GM21786 (cell line): Measurements from ENCODE around the gene RASSF5.
"Not testable (repeated sequence)": the region's sequence is repeated elsewhere in the genome, so short reads cannot be mapped to it uniquely, and the experiment has no call there.

Experiments
- ATAC-seq: cut with Tn5 transposase; IDR thresholded peaks from one replicate; pipeline ENCODE4 v1.9.1; 2021; ENCODE audit not compliant: unreplicated experiment

RASSF5 gene

GRCh38 chr1:206476591-206476990 lies 30.7 kb upstream of the RASSF5 start:
- ATAC-seq: no peak

- ATAC-seq: no peak
Measured at GRCh38 chr1:206477110-206477509, 30.2 kb upstream of the RASSF5 start.

- no peak for ATAC-seq
Measured at GRCh38 chr1:206477581-206478380, 29.6 kb upstream of the RASSF5 start.

- no peak for ATAC-seq
Measured at GRCh38 chr1:206478746-206479145, 28.6 kb upstream of the RASSF5 start.

GRCh38 chr1:206479183-206480125 lies 27.9 kb upstream of the RASSF5 start:
- ATAC-seq: peak; percentile 50

- no peak for ATAC-seq
Measured at GRCh38 chr1:206480211-206480610, 27.1 kb upstream of the RASSF5 start.

GRCh38 chr1:206482611-206483010 lies 24.7 kb upstream of the RASSF5 start:
- no peak for ATAC-seq

- not testable (repeated sequence) for ATAC-seq
Measured at GRCh38 chr1:206483864-206484263, 23.5 kb upstream of the RASSF5 start.

GRCh38 chr1:206484901-206485300 lies 22.4 kb upstream of the RASSF5 start:
- no peak for ATAC-seq

- ATAC-seq: no peak
Measured at GRCh38 chr1:206486995-206487788, 20.1 kb upstream of the RASSF5 start.

GRCh38 chr1:206487970-206488369 lies 19.4 kb upstream of the RASSF5 start:
- ATAC-seq: no peak

GRCh38 chr1:206488466-206488865 lies 18.9 kb upstream of the RASSF5 start:
- ATAC-seq: no peak

GRCh38 chr1:206489980-206490770 lies 17.2 kb upstream of the RASSF5 start:
- ATAC-seq: no peak

- ATAC-seq: no peak
Measured at GRCh38 chr1:206490771-206491405, 16.4 kb upstream of the RASSF5 start.

- ATAC-seq: no peak
Measured at GRCh38 chr1:206491616-206492015, 15.7 kb upstream of the RASSF5 start.

- ATAC-seq: no peak
Measured at GRCh38 chr1:206492589-206492988, 14.7 kb upstream of the RASSF5 start.

GRCh38 chr1:206493279-206493678 lies 14.1 kb upstream of the RASSF5 start:
- no peak for ATAC-seq

- no peak for ATAC-seq
Measured at GRCh38 chr1:206495011-206495461, 12.3 kb upstream of the RASSF5 start.

GRCh38 chr1:206495493-206496046 lies 11.8 kb upstream of the RASSF5 start:
- ATAC-seq: peak; percentile 18
